DND-41 (cell line): ENCODE data around the gene ADNP2.

Source experiments
- CTCF ChIP-seq: IDR thresholded peaks from 2 replicates; pipeline ENCODE4 v1.5.1; 2012; ENCODE audit warnings: borderline replicate concordance, low read length, moderate library complexity, mild to moderate bottlenecking; ENCODE audit not compliant: poor library complexity, severe bottlenecking; ENCODE audit errors: extremely low read depth
- EZH2 ChIP-seq: IDR thresholded peaks from 3 replicates; pipeline ENCODE4 v1.6.1; 2012; ENCODE audit warnings: borderline replicate concordance, low read depth, mild to moderate bottlenecking, moderate library complexity, low read length, inconsistent platforms; ENCODE audit not compliant: severe bottlenecking

- TF ChIP-seq CTCF, result no peak
- no peak for TF ChIP-seq EZH2
Observed at GRCh38 chr18:80059945-80060344, 49.1 kb upstream of the ADNP2 start.
